SK-N-MC (cell line): ENCODE data around the gene NFRKB.

Experiments used
- EZH2 ChIP-seq: fragments of 200-600 bp; sonication (generic); IDR thresholded peaks from one replicate; pipeline ENCODE4 v1.6.1; 2017; ENCODE audit warnings: antibody characterized with exemption
- POLR2AphosphoS5 ChIP-seq: IDR thresholded peaks from 2 replicates; pipeline ENCODE4 v1.6.1; 2012; ENCODE audit warnings: mild to moderate bottlenecking, low read depth, low read length, borderline replicate concordance

- TF ChIP-seq POLR2AphosphoS5 (no peak), EZH2 (no peak)
Observed at GRCh38 chr11:129929721-129930120, 34.3 kb upstream of the NFRKB start.
